Endothelial cell of umbilical vein (primary cell): Measurements from ENCODE around the gene NME4. TPM values are rescaled to one million over a fixed set of nuclear protein-coding genes. Genes with fewer than 3 reads are reported as not detected.

Experiments
- BruUV-seq: library from RNA; stranded (reverse); fragments of 400-500 nt; replicated peaks from 2 replicates; lab custom pipeline; 2021; lab: Mats Ljungman, UMichigan
- CTCF ChIA-PET: fragments of 300-600, 350-600 bp; sonication (Branson Sonifier 250); formaldehyde crosslinking; loops from one replicate; lab custom pipeline; 2021; ENCODE audit warnings: antibody characterized with exemption, inconsistent platforms; lab: Charles Lee
- POLR2A ChIA-PET: fragments of 300-600, 350-600 bp; sonication (Branson Sonifier 250); formaldehyde crosslinking; loops from one replicate; lab custom pipeline; 2021; ENCODE audit warnings: antibody characterized with exemption, inconsistent platforms; lab: Charles Lee
- DNase-seq: peaks from one replicate; pipeline ENCODE4 v3.0.0-alpha.2; 2011; ENCODE audit warnings: low read depth, low spot score
- FAIRE-seq: peaks from 2 replicates; lab custom pipeline; 2011; peaks lifted over from hg19 to GRCh38; lab: Jason Lieb, UNC
- H2AFZ ChIP-seq: 2 replicates; pipeline ENCODE4 v1.6.0; 2012; ENCODE audit warnings: low read depth, low read length, control low read depth, inconsistent platforms
- H3K27ac ChIP-seq: 2 replicates; pipeline ENCODE4 v1.5.1; 2011; ENCODE audit warnings: low read depth, mild to moderate bottlenecking, control low read depth, low read length, moderate library complexity; ENCODE audit not compliant: insufficient read depth
- H3K27me3 ChIP-seq, 2 experiments: 2 replicates each; pipeline versions ENCODE4 v1.6.0 to v1.6.1; 2011; ENCODE audit warnings: low read length in 2 of 2, mixed read lengths in 1 of 2; ENCODE audit not compliant: control insufficient read depth in 2 of 2, insufficient read depth in 2 of 2
- H3K36me3 ChIP-seq, 2 experiments: 2 replicates in 1 of 2; 3 replicates in 1 of 2; pipeline ENCODE4 v1.5.1; 2011; ENCODE audit warnings: low read length in 2 of 2, mild to moderate bottlenecking in 1 of 2, moderate library complexity in 1 of 2; ENCODE audit not compliant: control insufficient read depth in 2 of 2, insufficient read depth in 2 of 2; ENCODE audit errors: extremely low read depth in 1 of 2
- H3K4me1 ChIP-seq: 3 replicates; pipeline ENCODE4 v1.5.1; 2011; ENCODE audit warnings: mild to moderate bottlenecking, low read length; ENCODE audit not compliant: control insufficient read depth, insufficient read depth; ENCODE audit errors: extremely low read depth
- H3K4me2 ChIP-seq: 2 replicates; pipeline ENCODE4 v1.6.1; 2011; ENCODE audit warnings: low read length, control low read depth, mixed read lengths; ENCODE audit not compliant: insufficient read depth
- H3K4me3 ChIP-seq, 3 experiments: fragments of 200-600 bp in 1 of 3; sonication (generic), shearing (Covaris generic) in 1 of 3; replicated peaks in 1 of 3; 2 replicates each; pipeline ENCODE4 v1.5.1; 2011 to 2016; ENCODE audit warnings: control low read depth in 3 of 3, low read length in 3 of 3, mild to moderate bottlenecking in 2 of 3, inconsistent platforms in 1 of 3, low read depth in 1 of 3, moderate library complexity in 1 of 3; ENCODE audit not compliant: insufficient read depth in 1 of 3
- H3K79me2 ChIP-seq: 2 replicates; pipeline ENCODE4 v1.6.0; 2012; ENCODE audit warnings: low read length, inconsistent platforms; ENCODE audit not compliant: control insufficient read depth, insufficient read depth
- H3K9ac ChIP-seq: replicated peaks from 2 replicates; pipeline ENCODE3; 2011; ENCODE audit warnings: low read length, control low read depth; ENCODE audit not compliant: insufficient read depth; ENCODE audit errors: extremely low read depth
- H3K9me1 ChIP-seq: replicated peaks from 3 replicates; pipeline ENCODE4 v1.6.0; 2011; ENCODE audit warnings: mild to moderate bottlenecking, low read length; ENCODE audit not compliant: control insufficient read depth, insufficient read depth; ENCODE audit errors: extremely low read depth
- H3K9me3 ChIP-seq: replicated peaks from 2 replicates; pipeline ENCODE4 v1.5.1; 2012; ENCODE audit warnings: low read length, inconsistent platforms; ENCODE audit not compliant: control insufficient read depth, insufficient read depth
- H4K20me1 ChIP-seq: replicated peaks from 2 replicates; pipeline ENCODE3; 2011; ENCODE audit warnings: mild to moderate bottlenecking, low read length; ENCODE audit not compliant: control insufficient read depth, insufficient read depth; ENCODE audit errors: extremely low read depth
- CTCF ChIP-seq, 2 donors: IDR thresholded peaks; 1 replicate in 1 of 2; 2 replicates in 1 of 2; pipeline ENCODE4 v1.5.1; 2011; ENCODE audit warnings: low read length in 2 of 2, mild to moderate bottlenecking in 2 of 2, moderate library complexity in 2 of 2, control low read depth in 1 of 2, inconsistent platforms in 1 of 2, low read depth in 1 of 2; ENCODE audit not compliant: insufficient read depth in 1 of 2; ENCODE audit errors: extremely low read depth in 1 of 2
- EZH2 ChIP-seq: IDR thresholded peaks from 2 replicates; pipeline ENCODE4 v1.6.1; 2012; ENCODE audit warnings: borderline replicate concordance, low read depth, mild to moderate bottlenecking, moderate library complexity, low read length, inconsistent platforms; ENCODE audit not compliant: severe bottlenecking
- FOS ChIP-seq: IDR thresholded peaks from 2 replicates; pipeline ENCODE4 v1.6.1; 2011; ENCODE audit warnings: mild to moderate bottlenecking, low read length, moderate library complexity, borderline replicate concordance; ENCODE audit not compliant: insufficient read depth
- GATA2 ChIP-seq: IDR thresholded peaks from 2 replicates; pipeline ENCODE4 v1.7.0; 2011; ENCODE audit warnings: low read depth, mild to moderate bottlenecking, moderate library complexity, mixed read lengths, low read length; ENCODE audit not compliant: insufficient read length, insufficient read depth
- JUN ChIP-seq: IDR thresholded peaks from 2 replicates; pipeline ENCODE4 v1.6.1; 2011; ENCODE audit warnings: borderline replicate concordance, low read depth; ENCODE audit not compliant: insufficient read length, insufficient read depth
- MAX ChIP-seq: IDR thresholded peaks from 2 replicates; pipeline ENCODE4 v1.6.1; 2011; ENCODE audit not compliant: insufficient read depth, insufficient read length
- MYC ChIP-seq: IDR thresholded peaks from one replicate; pipeline ENCODE4 v1.6.1; 2011; ENCODE audit warnings: mild to moderate bottlenecking, low read depth, low read length
- POLR2A ChIP-seq: IDR thresholded peaks from 2 replicates; pipeline ENCODE4 v1.6.1; 2012; ENCODE audit warnings: low read depth, mild to moderate bottlenecking, control low read depth, low read length
- POLR2AphosphoS5 ChIP-seq: IDR thresholded peaks from 2 replicates; pipeline ENCODE4 v1.6.1; 2012; ENCODE audit warnings: low read depth, mild to moderate bottlenecking, control low read depth, low read length, moderate library complexity; ENCODE audit not compliant: insufficient read depth
- dilution Hi-C: fragments of 300-500 bp; cut with MboI; formaldehyde crosslinking; loops from one replicate; pipeline ENCODE4 v1.15.0; 2019; ENCODE audit warnings: low sequenced_read_pairs; ENCODE audit not compliant: extremely low pct_ligation_motif_present
- intact Hi-C: fragments of 100-400 bp; cut with micrococcal nuclease; formaldehyde crosslinking; loops from one replicate; pipeline ENCODE4 v1.10.0; 2022
- polyA plus RNA-seq, 4 experiments: library from polyadenylated mRNA; depleted of rRNA in 3 of 4; stranded (reverse) in 3 of 4; unstranded in 1 of 4; fragments of >200 nt; gene quantifications; 2 replicates each; pipeline versions ENCODE4 v1.2.1 to v1.2.3, GENCODE V29; 2011 to 2012; ENCODE audit warnings: missing spikeins in 1 of 4
- total RNA-seq: library from RNA; stranded (reverse); gene quantifications from 2 replicates; pipeline ENCODE4 v1.2.3, GENCODE V29; 2021

Gene NME4
- total and polyA plus RNA-seq, 2 donors (not counting 3 experiments of a cell fraction or from before 2014, with no cell fraction given): 170 to 264 TPM

- no peaks in the 10 kb centered on the region for H3K9me3 ChIP-seq
- no TSS peak for BruUV-seq
- CTCF ChIA-PET: no interaction called here
Observed at GRCh38 chr16:376817-377418, 20.1 kb upstream of the NME4 start.

More at GRCh38 chr16:376817-377418, 20.1 kb upstream of the NME4 start:
- Histone ChIP-seq H4K20me1 (no peaks in the 10 kb centered on the region), H3K4me1 (no peaks in the 10 kb centered on the region), H3K27ac (no peak overlapping the region), H3K36me3 (peaks cover 7 to 44% of the 10 kb centered on the region in 2 experiments), H3K4me3 (no peak overlapping the region), H3K27me3 (no peaks in the 10 kb centered on the region), H3K9me1 (no peaks in the 10 kb centered on the region), H2AFZ (no peak overlapping the region), H3K9ac (no peak overlapping the region), H3K4me2 (no peak overlapping the region), H3K79me2 (peaks cover 26% of the 10 kb centered on the region)
- FAIRE-seq (no peak), DNase-seq (no peak)
- intact Hi-C loops: no loop called here
- no peak for TF ChIP-seq MYC
- no peak for TF ChIP-seq EZH2
- no peak for TF ChIP-seq MAX
- no peak for TF ChIP-seq POLR2A
- no peak for TF ChIP-seq JUN
- no peak for TF ChIP-seq FOS
- no peak for TF ChIP-seq GATA2
- TF ChIP-seq POLR2AphosphoS5: no peak
- no peak for TF ChIP-seq CTCF (IDR thresholded peaks at IDR 0.05; ENCODE audit: extremely low read depth in 1 of 2, insufficient read depth in 1 of 2, low read depth in 1 of 2, low read length in 2 of 2)
- dilution Hi-C loops: no loop called here
- POLR2A ChIA-PET: no interaction called here
